Measurements from ENCODE around the gene SCAANT1. TPM values are rescaled to one million over a fixed set of nuclear protein-coding genes. Genes with fewer than 3 reads are reported as not detected.

SCAANT1 gene
- total RNA-seq, 2 donors from 2014 or later, result not detected

DNA sequence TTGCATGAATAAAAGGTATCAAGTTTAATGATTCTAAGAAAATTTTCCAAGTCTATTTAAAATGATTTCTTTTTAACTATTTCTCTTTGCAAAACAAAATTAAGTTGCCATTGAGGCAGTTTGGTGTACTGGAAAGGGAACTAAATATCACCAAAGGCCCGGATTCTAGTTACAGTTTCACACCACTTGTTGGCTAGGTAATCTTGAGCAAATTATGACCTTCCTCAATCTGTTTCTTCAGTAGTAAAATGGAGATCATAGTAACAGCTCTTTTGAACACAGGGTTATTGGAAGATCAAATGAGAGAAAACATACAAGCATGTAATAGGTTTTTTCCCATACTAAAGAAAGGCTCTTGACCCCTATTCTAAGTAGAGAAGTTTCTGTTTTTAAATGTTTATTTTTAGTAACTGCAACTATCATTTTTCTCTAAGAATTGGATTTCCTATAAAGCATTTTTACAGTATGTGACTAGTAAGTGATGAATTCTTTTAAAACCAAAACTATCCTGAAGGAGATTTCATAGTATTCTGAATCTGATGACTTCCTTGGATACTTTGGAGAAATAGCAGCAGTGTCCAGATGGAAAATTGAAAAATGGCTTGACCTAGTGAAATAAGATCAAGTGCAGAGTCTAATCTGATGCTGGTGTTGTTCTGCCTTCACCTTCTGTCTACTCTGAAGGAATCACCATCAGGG lies 15.7 kb downstream of the SCAANT1 start:
- TF ChIP-seq, protein P1, sequence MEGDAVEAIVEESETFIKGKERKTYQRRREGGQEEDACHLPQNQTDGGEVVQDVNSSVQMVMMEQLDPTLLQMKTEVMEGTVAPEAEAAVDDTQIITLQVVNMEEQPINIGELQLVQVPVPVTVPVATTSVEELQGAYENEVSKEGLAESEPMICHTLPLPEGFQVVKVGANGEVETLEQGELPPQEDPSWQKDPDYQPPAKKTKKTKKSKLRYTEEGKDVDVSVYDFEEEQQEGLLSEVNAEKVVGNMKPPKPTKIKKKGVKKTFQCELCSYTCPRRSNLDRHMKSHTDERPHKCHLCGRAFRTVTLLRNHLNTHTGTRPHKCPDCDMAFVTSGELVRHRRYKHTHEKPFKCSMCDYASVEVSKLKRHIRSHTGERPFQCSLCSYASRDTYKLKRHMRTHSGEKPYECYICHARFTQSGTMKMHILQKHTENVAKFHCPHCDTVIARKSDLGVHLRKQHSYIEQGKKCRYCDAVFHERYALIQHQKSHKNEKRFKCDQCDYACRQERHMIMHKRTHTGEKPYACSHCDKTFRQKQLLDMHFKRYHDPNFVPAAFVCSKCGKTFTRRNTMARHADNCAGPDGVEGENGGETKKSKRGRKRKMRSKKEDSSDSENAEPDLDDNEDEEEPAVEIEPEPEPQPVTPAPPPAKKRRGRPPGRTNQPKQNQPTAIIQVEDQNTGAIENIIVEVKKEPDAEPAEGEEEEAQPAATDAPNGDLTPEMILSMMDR (IDR thresholded peaks at IDR 0.05), result no peak
- Histone ChIP-seq H3K36me3 (no peaks in the 10 kb centered on the region), H3K9ac (ENCODE audit: low read depth in 2 of 2, low read length in 2 of 2) (no peak overlapping the region), H3K4me3 (no peak overlapping the region), H3K4me1 (no peaks in the 10 kb centered on the region), H3K27me3 (no peaks in the 10 kb centered on the region), H3K9me3 (no peaks in the 10 kb centered on the region), H3K27ac (no peak overlapping the region)
- no peak for DNase-seq
- intact Hi-C loops (cut with DNase I), result no loop called here

DNA sequence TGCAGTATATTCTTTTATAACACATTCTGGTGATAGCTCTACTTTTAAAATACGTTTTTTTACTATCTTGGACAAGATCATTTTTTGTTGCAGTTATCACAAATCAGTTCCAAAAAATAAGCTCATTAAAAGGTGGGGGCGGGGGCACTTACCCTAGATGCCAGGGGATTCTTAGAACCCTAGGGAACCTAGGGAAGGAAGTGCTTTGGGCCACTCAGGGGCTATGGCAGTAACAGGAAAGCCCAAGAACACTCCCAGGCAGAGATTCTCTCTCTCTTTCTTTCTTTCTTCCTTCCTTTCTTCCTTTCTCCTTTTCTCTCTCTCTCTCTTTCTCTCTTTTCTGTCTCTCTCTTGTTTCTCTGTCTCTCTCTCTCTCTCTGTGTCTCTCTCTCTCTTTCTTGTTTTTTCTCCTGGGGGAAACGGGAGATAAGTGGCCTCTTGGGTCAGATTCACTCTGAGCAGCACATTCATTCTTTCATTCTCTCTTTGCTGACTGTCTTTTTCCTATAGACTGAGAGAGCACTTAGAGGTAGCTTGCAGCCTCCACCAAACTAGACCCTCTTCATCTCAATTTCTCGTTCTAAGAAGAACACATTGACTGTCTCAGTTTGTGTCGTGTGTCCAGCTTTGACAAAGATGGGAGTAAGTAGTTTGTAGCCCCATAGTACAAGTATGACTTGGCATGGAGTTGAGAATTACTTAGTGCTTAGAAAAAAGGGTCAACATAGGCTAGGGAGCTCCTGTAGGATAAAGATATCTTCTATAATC lies 16.6 kb downstream of the SCAANT1 start:
- intact Hi-C loops (cut with DNase I), result no loop called here
- Histone ChIP-seq H3K4me1 (no peaks in the 10 kb centered on the region), H3K27me3 (no peaks in the 10 kb centered on the region), H3K4me3 (no peak overlapping the region), H3K27ac (no peak overlapping the region), H3K9ac (ENCODE audit: low read depth in 2 of 2, low read length in 2 of 2) (no peak overlapping the region), H3K36me3 (no peaks in the 10 kb centered on the region), H3K9me3 (no peaks in the 10 kb centered on the region)
- TF ChIP-seq, protein P1 (IDR thresholded peaks at IDR 0.05), result no peak
- no peak for DNase-seq

DNA sequence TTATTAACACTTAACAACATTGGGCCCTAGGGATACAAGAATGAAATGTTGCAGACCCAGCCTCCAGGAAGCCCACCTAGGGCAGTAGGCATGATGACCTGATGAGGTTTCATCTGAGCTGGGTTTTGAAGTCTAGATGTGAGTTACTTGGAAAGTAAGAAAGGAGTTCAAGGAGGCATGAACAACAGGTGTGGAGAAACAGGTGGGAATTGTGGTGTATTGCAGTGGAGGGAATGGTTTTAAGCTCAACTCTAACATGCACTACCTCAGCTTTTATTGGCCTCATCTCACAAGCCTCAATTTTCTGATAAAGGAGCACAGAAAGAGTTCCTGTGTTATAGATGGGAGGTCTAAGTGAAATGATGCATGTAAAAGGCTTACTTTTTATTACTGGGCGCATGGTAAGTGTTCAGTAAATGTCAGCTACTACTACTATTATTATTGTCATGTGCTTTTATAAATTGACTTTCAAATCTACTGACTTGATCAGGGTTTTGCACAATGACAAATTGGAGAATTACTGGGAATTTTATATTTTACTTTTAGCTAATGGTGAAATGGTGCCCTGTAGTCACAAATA lies 19.3 kb downstream of the SCAANT1 start:
- DNase-seq, result no peak
- TF ChIP-seq, protein P1 (IDR thresholded peaks at IDR 0.05), result no peak
- Histone ChIP-seq H3K4me3 (no peak overlapping the region), H3K27ac (no peak overlapping the region), H3K36me3 (no peaks in the 10 kb centered on the region), H3K9me3 (no peaks in the 10 kb centered on the region), H3K9ac (ENCODE audit: low read depth in 2 of 2, low read length in 2 of 2) (no peak overlapping the region), H3K4me1 (no peaks in the 10 kb centered on the region), H3K27me3 (no peaks in the 10 kb centered on the region)
- intact Hi-C loops (cut with DNase I), result no loop called here

DNA sequence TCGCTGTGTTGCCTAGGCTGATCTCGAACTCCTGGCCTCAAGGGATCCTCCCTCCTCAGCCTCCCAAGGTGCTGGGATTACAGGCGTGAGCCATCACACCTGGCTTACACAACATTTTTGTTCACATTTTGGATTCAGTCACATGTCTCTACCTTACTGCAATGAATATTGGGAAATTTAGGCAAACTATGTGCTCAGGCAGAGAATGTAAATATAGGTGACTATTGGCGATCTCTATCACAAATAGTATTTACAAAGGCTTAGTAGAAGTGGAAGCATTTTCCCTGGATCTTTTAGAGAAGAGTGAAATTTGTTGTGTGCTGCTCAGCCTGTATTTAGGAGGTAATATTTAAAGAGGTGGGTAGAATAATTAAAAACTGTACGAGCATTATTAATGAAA lies 20.7 kb downstream of the SCAANT1 start:
- no peak overlapping the region for H3K4me3 ChIP-seq
- no peaks in the 10 kb centered on the region for H3K9me3 ChIP-seq
- TF ChIP-seq, protein P1 (IDR thresholded peaks at IDR 0.05), result no peak
- no peak overlapping the region for H3K27ac ChIP-seq
- no peaks in the 10 kb centered on the region for H3K4me1 ChIP-seq
- H3K27me3 ChIP-seq, result no peaks in the 10 kb centered on the region
- intact Hi-C loops (cut with DNase I), result no loop called here
- DNase-seq, result no peak
- no peak overlapping the region for H3K9ac ChIP-seq (ENCODE audit: low read depth in 2 of 2, low read length in 2 of 2)
- H3K36me3 ChIP-seq, result no peaks in the 10 kb centered on the region

DNA sequence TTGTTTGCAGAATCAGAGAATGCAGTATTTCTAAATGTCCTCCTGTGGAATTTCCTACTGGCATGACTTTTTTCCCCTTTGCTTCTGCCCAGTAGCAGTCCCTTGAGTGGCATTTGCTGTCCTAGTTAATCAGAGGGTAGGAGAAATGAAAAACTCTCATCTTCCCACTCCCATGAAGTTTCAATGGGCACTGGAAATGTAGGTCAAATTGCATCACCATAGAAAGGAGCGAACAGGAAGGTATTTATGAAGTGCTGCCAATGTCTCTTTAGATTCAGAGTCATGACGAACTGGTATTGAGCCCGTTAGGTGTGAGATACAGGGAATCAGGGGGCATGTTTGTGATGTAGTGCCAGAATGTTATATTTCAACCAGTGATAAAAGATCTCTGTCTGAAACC lies 25.3 kb downstream of the SCAANT1 start:
- H3K27me3 ChIP-seq, result no peaks in the 10 kb centered on the region
- TF ChIP-seq, protein P1 (IDR thresholded peaks at IDR 0.05), result no peak
- no peak overlapping the region for H3K27ac ChIP-seq
- no peak overlapping the region for H3K9ac ChIP-seq (ENCODE audit: low read depth in 2 of 2, low read length in 2 of 2)
- H3K9me3 ChIP-seq, result no peaks in the 10 kb centered on the region
- DNase-seq, result no peak
- no peaks in the 10 kb centered on the region for H3K4me1 ChIP-seq
- H3K4me3 ChIP-seq, result no peak overlapping the region
- intact Hi-C loops (cut with DNase I), result no loop called here
- no peaks in the 10 kb centered on the region for H3K36me3 ChIP-seq
